SK-N-SH treated with all-trans-retinoic acid at 6 μM for 48 hours (cell line): Measurements from ENCODE around the gene MAPRE2.
"Not testable (repeated sequence)": the region's sequence is repeated elsewhere in the genome, so short reads cannot be mapped to it uniquely, and the experiment has no call there.

Source experiments
- ATAC-seq: fragments of 200-7000 bp; cut with Tn5 transposase; 3 replicates; pipeline ENCODE4 v1.9.1; 2020; ENCODE audit warnings: mild to moderate bottlenecking, moderate library complexity
- ARNTL ChIP-seq: fragments of 450-650 bp; formaldehyde crosslinking; IDR thresholded peaks from 2 replicates; pipeline ENCODE4 v1.5.0; 2020; ENCODE audit warnings: low read depth, mild to moderate bottlenecking, moderate library complexity, borderline replicate concordance
- BACH2 ChIP-seq: fragments of 250-450 bp; sonication (Bioruptor Pico); IDR thresholded peaks from 2 replicates; pipeline ENCODE4 v1.9.0; 2021; ENCODE audit warnings: mild to moderate bottlenecking, borderline replicate concordance
- CREB5 ChIP-seq: fragments of 250-450 bp; sonication (Bioruptor Pico); IDR thresholded peaks from 2 replicates; pipeline ENCODE4 v1.5.1; 2020; ENCODE audit warnings: low read depth, mild to moderate bottlenecking, moderate library complexity
- CSDC2 ChIP-seq: fragments of 250-450 bp; sonication (Bioruptor Pico); IDR thresholded peaks from 2 replicates; pipeline ENCODE4 v1.5.0; 2020; ENCODE audit warnings: mild to moderate bottlenecking, moderate library complexity
- CSRNP3 ChIP-seq: fragments of 250-450 bp; sonication (Bioruptor Pico); IDR thresholded peaks from 2 replicates; pipeline ENCODE4 v1.5.1; 2021; ENCODE audit warnings: mild to moderate bottlenecking, moderate library complexity
- ESRRG ChIP-seq: fragments of 250-450 bp; sonication (Bioruptor Pico); IDR thresholded peaks from 2 replicates; pipeline ENCODE4 v1.6.1; 2021; ENCODE audit warnings: mild to moderate bottlenecking
- ISL1 ChIP-seq: fragments of 250-450 bp; sonication (Bioruptor Pico); IDR thresholded peaks from 2 replicates; pipeline ENCODE4 v2.1.2; 2022; ENCODE audit warnings: mild to moderate bottlenecking, moderate library complexity
- OSR1 ChIP-seq: fragments of 250-450 bp; sonication (Bioruptor Pico); IDR thresholded peaks from 2 replicates; pipeline ENCODE4 v1.8.0; 2022; ENCODE audit warnings: moderate library complexity, mild to moderate bottlenecking, inconsistent platforms
- PATZ1 ChIP-seq: fragments of 250-450 bp; sonication (Bioruptor Pico); IDR thresholded peaks from 2 replicates; pipeline ENCODE4 v1.8.0; 2020; ENCODE audit warnings: mild to moderate bottlenecking, moderate library complexity, borderline replicate concordance
- POU6F1 ChIP-seq: fragments of 250-450 bp; sonication (Bioruptor Pico); IDR thresholded peaks from 2 replicates; pipeline ENCODE4 v1.8.0; 2021; ENCODE audit warnings: low read depth, mild to moderate bottlenecking, moderate library complexity, borderline replicate concordance
- PPARA ChIP-seq: fragments of 250-450 bp; sonication (Bioruptor Pico); IDR thresholded peaks from 2 replicates; pipeline ENCODE4 v1.5.0; 2020; ENCODE audit warnings: mild to moderate bottlenecking, borderline replicate concordance
- RARB ChIP-seq: fragments of 250-450 bp; sonication (Bioruptor Pico); IDR thresholded peaks from 2 replicates; pipeline ENCODE4 v1.8.0; 2021; ENCODE audit warnings: mild to moderate bottlenecking, moderate library complexity
- SNAI2 ChIP-seq: fragments of 250-450 bp; sonication (Bioruptor Pico); IDR thresholded peaks from 2 replicates; pipeline ENCODE4 v1.5.0; 2020; ENCODE audit warnings: mild to moderate bottlenecking, moderate library complexity
- TCF4 ChIP-seq: fragments of 250-450 bp; sonication (Bioruptor Pico); IDR thresholded peaks from 2 replicates; pipeline ENCODE4 v1.8.0; 2021; ENCODE audit warnings: mild to moderate bottlenecking, moderate library complexity, borderline replicate concordance
- TOX ChIP-seq: fragments of 250-450 bp; sonication (Bioruptor Pico); IDR thresholded peaks from 2 replicates; pipeline ENCODE4 v1.8.0; 2021; ENCODE audit warnings: mild to moderate bottlenecking, moderate library complexity, borderline replicate concordance
- TSHZ2 ChIP-seq: fragments of 250-450 bp; sonication (Bioruptor Pico); IDR thresholded peaks from 2 replicates; pipeline ENCODE4 v1.5.0; 2020; ENCODE audit warnings: mild to moderate bottlenecking, moderate library complexity
- ZC3H10 ChIP-seq: fragments of 250-450 bp; sonication (Bioruptor Pico); IDR thresholded peaks from 2 replicates; pipeline ENCODE4 v1.5.1; 2021; ENCODE audit warnings: mild to moderate bottlenecking, moderate library complexity
- ZFP3 ChIP-seq: fragments of 250-450 bp; sonication (Bioruptor Pico); IDR thresholded peaks from 2 replicates; pipeline ENCODE4 v1.5.0; 2020; ENCODE audit warnings: mild to moderate bottlenecking, moderate library complexity
- ZFP30 ChIP-seq: fragments of 450-650 bp; formaldehyde crosslinking; IDR thresholded peaks from 2 replicates; pipeline ENCODE4 v1.5.0; 2022; ENCODE audit warnings: mild to moderate bottlenecking, moderate library complexity
- ZNF565 ChIP-seq: fragments of 450-650 bp; formaldehyde crosslinking; conservative IDR thresholded peaks from 2 replicates; pipeline ENCODE4 v1.5.0; 2020; ENCODE audit warnings: low read depth, mild to moderate bottlenecking, moderate library complexity
- ZNF70 ChIP-seq: fragments of 450-650 bp; formaldehyde crosslinking; IDR thresholded peaks from 2 replicates; pipeline ENCODE4 v1.5.0; 2020; ENCODE audit warnings: mild to moderate bottlenecking, moderate library complexity
- ZNF8 ChIP-seq: fragments of 450-650 bp; formaldehyde crosslinking; IDR thresholded peaks from 2 replicates; pipeline ENCODE4 v1.5.0; 2020; ENCODE audit warnings: mild to moderate bottlenecking, moderate library complexity

MAPRE2 gene

GRCh38 chr18:35167857-35168256 is 126.6 kb downstream of the MAPRE2 start (continued):
- TF ChIP-seq ARNTL, result no peak

- ATAC-seq, result not testable (repeated sequence)
Observed at GRCh38 chr18:35170323-35170722, 129.1 kb downstream of the MAPRE2 start.

- TF ChIP-seq ZFP3 (CRISPR knock-in tag), result no peak
- TF ChIP-seq CSRNP3 (CRISPR knock-in tag), result no peak
- no peak for TF ChIP-seq POU6F1 (CRISPR knock-in tag)
- TF ChIP-seq ESRRG, result no peak
- no peak for TF ChIP-seq CREB5 (CRISPR knock-in tag)
- TF ChIP-seq OSR1, result no peak
- no peak for TF ChIP-seq BACH2 (CRISPR knock-in tag)
- TF ChIP-seq TOX (CRISPR knock-in tag), result no peak
- no peak for TF ChIP-seq ZNF8 (CRISPR knock-in tag)
- no peak for TF ChIP-seq ZNF70 (CRISPR knock-in tag)
- TF ChIP-seq ZC3H10, result no peak
- no peak for TF ChIP-seq PATZ1 (CRISPR knock-in tag)
- no peak for TF ChIP-seq RARB (CRISPR knock-in tag)
- no peak for TF ChIP-seq ISL1 (CRISPR knock-in tag)
- TF ChIP-seq SNAI2 (CRISPR knock-in tag), result no peak
- TF ChIP-seq TSHZ2 (CRISPR knock-in tag), result no peak
- no peak for TF ChIP-seq PPARA (CRISPR knock-in tag)
- no peak for TF ChIP-seq ZNF565 (CRISPR knock-in tag)
- TF ChIP-seq ZFP30, result no peak
- TF ChIP-seq TCF4 (CRISPR knock-in tag), result no peak
- ATAC-seq, result no peak
Observed at GRCh38 chr18:35171315-35171987, 130.2 kb downstream of the MAPRE2 start.

GRCh38 chr18:35172009-35172408 is 130.8 kb downstream of the MAPRE2 start:
- no peak for ATAC-seq
- TF ChIP-seq CSDC2 (CRISPR knock-in tag) (no peak), SNAI2 (CRISPR knock-in tag) (no peak)
